Left cardiac atrium (tissue), 4 donors: Measurements from ENCODE around the gene SLC39A11. TPM values are rescaled to one million over a fixed set of nuclear protein-coding genes. Genes with fewer than 3 reads are reported as not detected.
A peak's percentile ranks its signal among the peaks of the same experiment; 100 is the strongest.
"Not testable (repeated sequence)": the region's sequence is repeated elsewhere in the genome, so short reads cannot be mapped to it uniquely, and the experiment has no call there.

ENCODE experiments used
- ATAC-seq, 2 donors: fragments of 200-7000 bp; cut with Tn5 transposase; one replicate each; pipeline ENCODE4 v1.9.1; 2020; ENCODE audit warnings: mild to moderate bottlenecking in 2 of 2, moderate library complexity in 2 of 2
- DNase-seq: peaks from one replicate; pipeline ENCODE4 v3.0.0-alpha.2; 2020
- intact Hi-C, 2 donors: fragments of 100-400 bp; cut with DNase I; formaldehyde crosslinking; loops; one replicate each; pipeline versions ENCODE4 v1.14.1 to v1.15.1; 2022 to 2023
- total RNA-seq, 2 donors: library from RNA; stranded (reverse); fragmentation: NEBNext Ultra II Directional; extraction: Animal tissue kit (Norgen Biotek cat#: 25700); gene quantifications; one replicate each; pipeline ENCODE4 v1.2.1, GENCODE V29; 2021
- donor health status: DM: no; HTN: yes; CAD: no.
- donor health status: DM: no; HTN: yes; CAD: no; lungs with severe emphysema.
- donor health status: DM: yes; HTN: yes; CAD: no.
- donor health status: Dilated cardiomyopathy.

SLC39A11 gene
- total RNA-seq, 2 donors from 2014 or later: 11.3 to 11.7 TPM

DNA sequence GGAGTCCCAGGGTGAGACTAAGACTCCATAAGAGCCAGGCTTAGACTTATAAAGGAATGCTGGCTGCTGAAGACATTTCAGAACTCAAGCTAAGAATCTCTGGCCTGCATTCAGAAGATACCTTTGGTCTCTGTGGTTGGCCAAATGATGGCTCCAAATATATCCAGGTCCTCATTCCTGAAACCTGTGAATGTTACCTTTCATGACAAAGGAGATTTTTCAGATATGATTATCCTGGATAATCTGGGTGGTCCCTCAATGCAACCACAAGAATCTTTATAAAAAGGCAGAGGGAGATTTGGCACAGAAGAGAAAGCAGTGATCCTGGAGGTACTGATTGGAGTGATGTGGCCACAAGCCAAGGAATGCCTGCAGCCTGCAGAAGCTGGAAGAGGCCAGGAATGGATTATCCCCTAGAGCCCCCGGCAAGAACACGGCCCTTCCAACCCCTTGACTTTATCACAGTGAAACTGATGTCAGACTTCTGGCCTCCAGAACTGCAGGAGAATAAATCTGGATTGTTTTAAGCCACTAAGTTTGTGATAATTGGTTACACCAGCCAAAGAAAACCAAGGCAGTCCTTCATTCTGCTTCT is 253.3 kb downstream of the SLC39A11 start:
- intact Hi-C loops: no loop called here
- DNase-seq: no peak
- no peak for ATAC-seq

DNA sequence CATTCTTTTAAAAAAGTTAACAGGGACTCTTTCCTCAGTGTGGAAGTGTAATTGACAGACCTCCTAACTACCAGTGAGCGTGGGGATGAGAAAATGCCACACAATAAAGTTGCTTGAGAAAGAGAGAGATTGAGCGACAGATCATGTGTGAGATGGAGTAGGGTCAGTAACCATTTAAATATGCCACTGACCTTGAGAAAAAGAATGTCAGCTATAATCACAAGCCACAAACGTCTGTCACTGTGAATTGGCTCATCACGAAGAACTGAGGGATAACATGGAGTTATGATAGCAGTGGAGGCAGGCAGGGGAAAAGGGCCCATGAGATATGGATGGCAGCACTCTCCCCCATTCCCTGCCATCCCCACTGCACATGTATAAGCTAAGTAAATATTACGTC is 253.9 kb downstream of the SLC39A11 start:
- no peak for ATAC-seq
- DNase-seq: no peak
- intact Hi-C loops: no loop called here

DNA sequence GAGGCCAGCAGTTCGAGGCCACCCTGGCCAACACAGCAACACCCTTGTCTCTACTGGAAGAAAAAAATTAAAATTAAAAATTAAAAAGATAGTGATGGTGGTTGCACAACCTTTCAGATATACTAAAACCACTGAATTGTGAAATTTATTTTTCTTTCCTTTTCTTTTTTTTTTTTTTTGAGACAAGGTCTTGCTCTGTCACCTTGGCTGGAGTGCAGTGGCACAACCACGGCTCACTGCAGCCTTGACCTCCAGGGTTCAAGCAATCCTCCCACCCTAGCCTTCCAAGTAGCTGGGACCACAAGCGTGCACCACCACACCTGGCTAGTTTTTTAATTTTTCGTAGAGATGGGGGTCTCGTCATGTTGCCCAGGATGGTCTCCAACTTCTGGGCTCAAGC is 254.4 kb downstream of the SLC39A11 start:
- intact Hi-C loops: no loop called here
- DNase-seq (no peak), ATAC-seq (no peak)

DNA sequence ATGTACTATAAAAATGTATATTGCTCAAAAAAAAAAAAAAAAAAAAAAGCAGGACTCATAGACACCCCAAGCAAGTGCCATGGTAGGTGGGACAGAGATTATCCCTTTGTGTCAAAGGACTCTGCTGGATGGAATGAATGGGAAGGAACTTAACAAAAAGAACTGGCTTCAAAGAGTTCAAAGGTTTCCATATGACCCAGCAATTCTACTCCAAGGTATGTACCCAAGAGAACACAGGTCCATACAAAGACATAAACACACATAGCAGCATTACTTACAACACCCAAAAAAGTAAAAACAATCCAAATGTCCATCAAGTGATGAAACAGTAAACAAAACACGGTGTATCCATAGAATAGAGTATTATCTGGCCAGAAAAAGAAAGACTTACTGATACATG is 255.2 kb downstream of the SLC39A11 start:
- intact Hi-C loops: no loop called here
- no peak for DNase-seq
- no peak for ATAC-seq

DNA sequence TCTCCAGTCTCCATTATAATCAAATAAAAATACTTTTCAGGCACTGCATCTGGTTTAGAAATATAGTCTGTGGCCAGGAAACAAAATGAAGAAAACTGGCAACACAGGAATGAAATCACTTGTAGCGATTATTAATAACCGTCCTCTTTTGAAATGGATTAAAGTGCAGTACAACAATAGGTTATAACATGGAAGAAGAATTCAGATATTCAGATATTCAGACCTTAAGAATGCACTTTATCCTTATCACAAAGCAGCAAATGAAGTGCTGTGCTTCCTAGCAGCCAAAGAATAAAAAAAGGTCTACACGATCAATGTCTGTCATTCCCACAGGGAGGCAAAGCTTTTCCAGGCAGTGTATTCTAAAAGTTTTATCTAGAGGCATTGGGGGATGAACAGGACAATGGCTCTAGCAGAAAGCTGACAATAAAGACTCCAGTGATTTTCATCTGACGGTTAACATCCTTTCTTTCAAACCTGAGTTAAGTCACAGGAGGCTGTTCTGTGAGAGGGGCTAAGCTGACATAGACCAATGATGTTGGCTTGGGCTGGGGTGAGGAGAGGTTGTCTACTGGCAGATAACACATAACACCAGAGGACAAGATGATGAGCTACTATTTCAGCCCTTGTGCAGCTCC is 259.2 kb downstream of the SLC39A11 start:
- DNase-seq: no peak
- intact Hi-C loops: no loop called here
- no peak for ATAC-seq

DNA sequence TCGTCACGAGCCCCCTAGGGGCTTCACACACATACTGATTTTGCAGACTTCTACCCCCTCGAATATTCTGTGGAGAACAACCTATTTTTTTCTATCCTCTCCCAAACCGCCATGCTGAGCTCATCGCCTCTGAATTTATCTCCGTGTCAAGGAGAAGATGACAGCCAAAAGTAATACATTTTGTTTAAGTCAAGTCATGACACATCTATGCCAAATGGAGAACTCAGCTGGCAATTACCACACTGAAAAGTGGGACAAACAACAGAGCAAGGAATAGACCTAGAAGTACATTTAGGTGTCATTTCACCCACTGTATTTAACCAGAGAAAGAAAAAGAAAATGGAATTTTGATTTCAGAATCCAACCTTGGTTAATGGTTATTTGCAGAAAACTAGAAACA is 260.2 kb downstream of the SLC39A11 start:
- ATAC-seq: no peak
- intact Hi-C loops: no loop called here
- DNase-seq: no peak

DNA sequence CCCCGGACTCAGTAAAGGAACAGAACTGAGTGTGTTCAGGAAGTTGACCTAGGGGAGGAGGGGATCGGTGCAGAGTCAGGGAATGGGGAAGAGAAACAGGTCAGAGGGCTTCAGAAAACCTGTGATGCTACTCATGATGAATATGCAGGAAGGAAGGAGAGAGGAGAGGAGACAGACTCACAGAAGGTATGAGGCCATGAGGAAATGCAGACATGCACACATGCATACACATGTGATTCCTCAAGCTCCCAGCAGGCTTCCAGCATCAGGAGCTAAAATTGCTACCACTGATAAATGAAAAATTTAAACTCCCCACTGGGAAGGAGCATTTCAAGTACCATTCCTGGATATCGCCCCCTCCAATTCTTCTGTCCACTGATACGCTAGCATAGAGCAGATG is 262.6 kb downstream of the SLC39A11 start:
- ATAC-seq (no peak), DNase-seq (no peak)
- intact Hi-C loops: no loop called here

DNA sequence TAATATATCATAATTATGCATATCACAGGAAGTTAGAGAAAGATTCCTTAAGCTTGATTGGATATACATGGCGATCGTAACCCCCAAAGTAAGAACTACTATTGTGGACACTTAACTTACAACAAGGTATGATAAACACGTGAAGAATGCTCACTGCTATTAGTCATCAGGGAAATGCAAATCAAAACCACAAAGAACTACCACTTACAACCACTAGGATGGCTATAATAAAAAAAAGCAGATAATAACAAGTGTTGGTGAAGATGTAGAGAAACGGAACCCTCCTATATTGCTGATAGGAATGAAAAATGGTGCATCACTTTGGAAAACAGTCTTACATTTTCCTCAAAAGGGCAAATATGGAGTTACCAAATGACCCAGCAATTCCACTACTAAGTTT is 265.9 kb downstream of the SLC39A11 start:
- no peak for ATAC-seq

DNA sequence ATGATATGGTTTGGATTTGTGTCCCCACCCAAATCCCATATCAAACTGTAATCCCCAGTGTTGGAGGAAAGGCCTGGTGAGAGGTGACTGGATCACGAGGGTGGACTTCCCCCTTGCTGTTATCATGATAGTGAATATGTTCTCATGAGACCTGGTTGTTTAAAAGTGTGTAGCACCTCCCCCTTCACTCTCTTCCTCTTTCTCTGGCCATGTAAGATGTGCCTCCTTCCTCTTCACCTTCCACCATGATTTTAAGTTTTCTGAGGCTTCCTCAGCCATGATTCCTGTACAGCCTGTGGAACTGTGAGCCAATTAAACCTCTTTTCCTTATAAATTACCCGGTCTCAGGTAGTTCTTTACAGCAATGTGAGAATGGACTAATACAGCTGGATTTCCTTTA is 266.4 kb downstream of the SLC39A11 start:
- DNase-seq, ATAC-seq, intact Hi-C loops: not testable (repeated sequence)

More for the DNA sequence above, 265.9 kb downstream of the SLC39A11 start:
- intact Hi-C loops: no loop called here
- DNase-seq: no peak

DNA sequence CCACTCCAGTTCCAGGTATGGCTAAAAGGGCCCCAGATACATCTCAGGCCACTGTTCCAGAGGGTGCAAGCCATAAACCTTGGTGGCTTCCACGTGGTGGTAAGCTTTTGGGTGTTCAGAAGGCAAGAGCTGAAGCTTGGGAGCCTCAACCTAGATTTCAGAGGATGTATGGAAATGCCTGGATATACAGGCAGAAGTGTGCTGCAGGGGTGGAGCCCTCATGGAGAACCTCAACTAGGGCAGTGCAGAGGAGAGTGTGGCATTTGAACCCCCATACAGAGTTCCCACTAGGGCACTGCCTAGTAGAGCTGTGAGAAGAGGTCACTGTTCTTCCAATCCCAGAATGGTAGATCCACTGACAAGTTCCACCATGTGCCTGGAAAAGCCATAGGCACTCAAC is 267.3 kb downstream of the SLC39A11 start:
- intact Hi-C loops: no loop called here
- DNase-seq: no peak
- no peak for ATAC-seq

DNA sequence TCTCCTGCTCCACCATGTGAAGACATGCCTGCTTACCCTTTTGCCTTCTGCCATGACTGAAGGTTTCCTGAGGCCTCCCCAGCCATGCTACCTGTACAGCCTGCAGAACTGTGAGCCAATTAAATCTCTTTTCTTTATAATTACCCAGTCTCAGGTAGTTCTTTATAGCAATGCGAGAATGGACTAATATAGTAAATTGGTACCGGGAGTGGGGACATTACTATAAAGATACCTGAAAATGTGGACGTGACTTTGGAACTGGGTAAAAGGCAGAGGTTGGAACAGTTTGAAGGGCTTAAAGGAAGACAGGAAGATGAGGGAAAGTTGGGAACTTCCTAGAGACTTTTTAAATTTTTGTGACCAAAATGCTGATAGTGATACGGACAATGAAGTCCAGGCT is 268.2 kb downstream of the SLC39A11 start:
- ATAC-seq, intact Hi-C loops, DNase-seq: not testable (repeated sequence)

DNA sequence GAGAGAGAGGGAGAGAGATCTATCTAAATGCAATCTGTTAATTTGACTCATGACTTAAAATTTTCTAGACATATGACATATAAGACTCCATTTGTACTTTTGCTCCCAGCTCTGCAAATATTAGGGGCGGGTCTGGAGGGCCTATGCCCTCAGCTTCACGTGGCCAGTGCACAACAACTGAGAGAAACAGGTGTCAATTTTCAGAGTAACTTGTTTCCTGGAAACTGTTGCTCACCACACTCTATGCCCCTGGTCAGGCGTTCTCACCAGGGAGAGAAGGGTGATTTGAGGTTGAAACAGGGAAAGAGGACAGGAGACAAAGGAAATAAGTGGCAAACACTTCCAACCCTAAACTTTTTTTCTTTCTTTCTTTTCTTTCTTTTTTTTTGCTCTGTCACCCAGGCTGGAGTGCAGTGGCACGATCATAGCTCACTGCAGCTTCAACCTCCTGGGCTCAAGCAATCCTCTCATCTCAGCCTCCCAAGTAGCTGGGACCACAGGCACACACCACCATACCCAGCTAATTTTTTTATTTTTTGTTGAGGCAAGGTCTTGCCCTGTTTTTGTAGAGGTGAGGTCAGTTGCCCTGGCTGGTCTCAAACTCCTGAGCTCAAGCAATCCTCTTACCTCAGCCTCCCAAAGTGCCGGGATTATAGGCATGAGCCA is 270.0 kb downstream of the SLC39A11 start:
- ATAC-seq (no peak), DNase-seq (no peak)
- intact Hi-C loops: no loop called here

DNA sequence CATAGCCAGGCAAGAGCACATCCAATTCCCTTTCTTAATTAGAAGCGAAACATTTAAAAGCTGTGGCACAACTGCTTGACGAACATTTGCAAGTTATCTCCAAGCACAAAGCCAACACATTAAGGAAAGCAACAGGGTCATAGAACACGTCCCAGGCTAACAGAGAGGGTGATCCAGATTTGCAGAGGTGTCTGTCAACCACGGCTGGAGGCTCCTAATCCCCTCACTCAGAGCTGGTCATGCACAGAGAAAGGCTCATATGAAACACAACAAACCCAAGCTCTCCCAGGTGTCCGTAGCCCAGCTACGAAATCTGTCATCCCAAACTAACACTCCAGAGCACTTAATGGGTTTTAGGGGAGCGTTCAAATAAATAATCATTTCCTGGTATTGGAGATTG is 276.1 kb downstream of the SLC39A11 start:
- DNase-seq: no peak
- intact Hi-C loops: no loop called here
- ATAC-seq: no peak

DNA sequence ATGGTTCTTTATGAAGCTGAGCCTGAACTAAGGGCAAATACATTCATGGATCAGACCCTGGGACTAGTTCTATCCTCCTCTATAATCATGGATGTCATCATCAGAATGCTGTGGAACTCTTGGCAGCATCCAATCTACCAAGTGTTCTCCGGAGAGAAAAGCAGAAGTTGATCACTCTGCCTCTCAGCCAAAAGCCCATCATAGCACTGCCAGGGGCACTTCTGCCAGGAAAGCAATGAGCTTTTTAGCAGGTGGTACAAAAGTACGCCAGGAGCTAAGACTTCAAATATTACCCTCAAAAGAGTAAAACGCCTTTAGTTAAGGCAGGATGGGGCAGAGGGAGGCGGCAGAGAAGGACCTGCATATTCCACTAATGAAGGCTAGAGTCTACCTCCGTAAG is 279.0 kb downstream of the SLC39A11 start:
- DNase-seq (no peak), ATAC-seq (no peak)
- intact Hi-C loops: no loop called here

DNA sequence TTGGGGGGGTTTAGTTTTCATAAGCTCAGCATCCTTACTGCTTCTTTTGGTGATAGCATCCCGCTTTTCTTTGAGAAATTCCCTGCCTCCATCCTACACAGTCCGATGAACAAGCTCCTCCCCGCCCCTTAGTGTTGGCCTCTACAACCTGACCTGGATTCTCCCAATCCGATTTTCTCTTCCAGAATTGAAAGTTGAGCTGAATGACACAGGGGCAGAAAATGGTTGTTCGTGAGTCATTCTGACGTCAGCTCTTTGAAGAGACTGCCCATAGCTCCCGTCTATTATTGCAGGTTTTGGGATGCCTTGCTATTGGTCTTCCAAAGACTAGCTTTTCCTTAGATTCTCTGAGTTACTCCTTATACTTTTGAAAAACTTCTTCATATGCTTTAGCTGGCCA is 279.7 kb downstream of the SLC39A11 start:
- no peak for DNase-seq
- ATAC-seq: no peak
- intact Hi-C loops: no loop called here

DNA sequence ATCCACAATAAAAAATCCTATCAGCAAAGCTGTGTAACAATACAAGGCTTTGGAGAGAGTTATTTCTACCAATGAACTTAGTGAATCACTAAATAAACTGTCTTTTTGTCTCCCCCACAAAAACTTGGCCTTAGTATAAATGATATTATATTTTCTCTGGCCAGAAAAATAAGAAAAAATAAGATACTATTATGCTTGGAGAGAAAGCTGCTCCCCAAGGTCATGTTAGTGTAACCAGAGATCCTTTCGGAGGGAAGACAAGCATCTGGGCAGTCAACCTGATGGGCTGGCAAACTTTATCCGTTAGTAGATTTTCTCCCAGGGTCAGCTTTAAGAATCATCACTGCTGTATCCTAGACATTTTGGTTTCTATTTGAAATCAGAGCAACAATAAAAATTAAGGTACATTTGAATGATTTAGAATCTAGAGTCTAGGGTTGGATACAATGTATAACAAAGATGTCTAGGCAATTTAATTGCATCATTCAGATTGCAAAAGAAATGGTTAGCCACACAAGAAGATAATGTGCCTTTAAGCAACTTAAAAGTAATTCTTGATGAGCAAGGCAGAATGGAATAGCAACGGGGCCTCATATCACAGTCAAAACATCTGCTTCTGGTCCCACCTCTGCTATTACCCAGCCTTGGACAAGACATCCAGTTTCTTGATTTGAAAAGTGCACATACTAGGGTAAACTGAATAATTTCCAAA is 280.4 kb downstream of the SLC39A11 start:
- ATAC-seq: peak in 1 of 2 donors; percentile 31
- intact Hi-C loops: no loop called here
- DNase-seq: no peak

DNA sequence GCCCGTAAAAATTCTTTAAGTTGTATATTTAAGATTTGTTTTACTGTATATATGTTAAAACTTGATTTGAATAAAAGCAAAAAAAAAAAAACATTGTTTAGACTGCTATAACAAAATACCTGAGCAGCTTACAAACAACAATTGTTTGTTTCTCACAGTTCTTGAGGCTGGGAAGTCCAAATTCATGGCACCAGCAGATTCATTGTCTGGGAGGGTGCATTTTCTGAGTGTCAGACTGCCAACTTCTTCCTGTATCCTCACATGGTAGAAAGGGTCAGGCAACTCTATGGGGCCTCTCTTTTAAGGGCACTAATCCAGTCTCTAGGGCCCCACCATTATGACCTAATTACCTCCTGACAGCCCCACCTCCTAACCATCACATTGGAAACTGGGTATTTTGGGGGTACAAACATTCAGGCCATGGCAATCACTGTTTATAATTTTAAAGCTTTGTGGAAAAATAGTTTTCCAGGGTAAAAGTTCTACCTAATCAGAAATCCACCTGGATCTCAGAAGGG is 281.4 kb downstream of the SLC39A11 start:
- intact Hi-C loops: no loop called here
- ATAC-seq: no peak
- DNase-seq: no peak

DNA sequence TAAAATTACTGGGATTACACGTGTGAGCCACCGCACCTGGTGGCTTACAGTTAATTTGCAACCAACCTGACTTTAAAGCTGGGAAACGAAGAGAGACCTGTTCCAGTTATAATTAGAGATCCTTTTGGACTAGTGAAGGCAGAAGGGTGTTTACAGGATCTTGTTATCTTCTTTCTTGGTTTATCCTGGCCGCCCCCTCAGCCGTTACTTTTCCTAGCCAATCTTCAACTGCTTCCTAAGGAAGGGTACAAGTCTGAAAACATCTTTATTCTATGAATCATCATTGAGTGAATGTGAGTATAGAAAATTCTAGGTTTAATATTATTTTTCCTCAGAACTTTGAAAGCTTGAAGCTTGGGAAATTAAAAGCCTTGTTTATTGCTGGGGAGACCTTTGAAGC is 286.5 kb downstream of the SLC39A11 start:
- intact Hi-C loops: loop anchor here in 1 of 2 donors (10.0 kb wide), 1 partner anchor 59 kb away; no protein-coding TSS in a partner anchor
- ATAC-seq: no peak

DNA sequence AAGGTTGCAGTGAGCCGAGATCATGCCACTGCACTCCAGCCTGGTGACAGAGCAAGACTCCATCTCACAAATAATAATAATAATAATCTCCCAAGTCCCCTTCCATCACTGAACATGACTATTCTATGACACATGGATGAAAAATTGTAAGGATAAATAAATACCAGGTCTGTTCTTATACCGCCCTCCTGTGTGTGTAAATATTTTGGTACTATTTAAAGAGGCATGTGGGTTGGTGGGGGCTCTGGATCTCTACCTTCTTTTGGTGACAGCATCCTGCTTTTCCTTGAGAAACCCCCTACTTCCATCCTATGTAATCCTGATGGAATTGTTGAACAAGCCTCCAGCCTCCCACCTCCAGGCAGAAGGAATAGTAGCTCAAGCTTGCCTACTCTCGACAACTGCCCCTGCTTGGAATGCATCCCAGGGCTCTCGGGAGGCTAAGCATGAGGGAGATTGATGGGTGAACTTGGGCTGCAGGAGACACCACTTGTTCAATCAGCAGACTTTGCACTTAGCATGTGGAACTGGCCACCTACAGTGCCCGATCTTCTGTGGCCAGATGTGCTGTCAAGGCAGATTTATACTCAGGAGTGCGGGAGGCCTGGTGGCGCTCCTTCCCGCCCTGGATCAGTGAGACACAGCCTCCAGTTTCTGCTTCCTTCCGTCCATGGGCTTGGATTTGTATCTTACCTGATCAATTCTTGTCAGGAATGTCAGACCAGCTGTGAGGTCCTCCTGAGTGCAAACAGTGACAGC is 287.4 kb downstream of the SLC39A11 start:
- DNase-seq (no peak), ATAC-seq (no peak)
- intact Hi-C loops: loop anchor here in 1 of 2 donors (10.0 kb wide), 1 partner anchor 60 kb away; no protein-coding TSS in a partner anchor

More for the DNA sequence above, 286.5 kb downstream of the SLC39A11 start:
- DNase-seq: no peak
